NCI-H510A treated with DMSO at 0.1 percent for 48 hours (cell line): ENCODE measurements around the gene PRIMPOL.

Experiments
- DNase-seq: peaks from one replicate; lab custom pipeline; 2025; lab: John Stamatoyannopoulos, UW

PRIMPOL gene

GRCh38 chr4:184668096-184668495 is 18.6 kb downstream of the PRIMPOL start:
- no peak for DNase-seq

- DNase-seq, result no peak
Observed at GRCh38 chr4:184668511-184669114, 19.1 kb downstream of the PRIMPOL start.

DNA sequence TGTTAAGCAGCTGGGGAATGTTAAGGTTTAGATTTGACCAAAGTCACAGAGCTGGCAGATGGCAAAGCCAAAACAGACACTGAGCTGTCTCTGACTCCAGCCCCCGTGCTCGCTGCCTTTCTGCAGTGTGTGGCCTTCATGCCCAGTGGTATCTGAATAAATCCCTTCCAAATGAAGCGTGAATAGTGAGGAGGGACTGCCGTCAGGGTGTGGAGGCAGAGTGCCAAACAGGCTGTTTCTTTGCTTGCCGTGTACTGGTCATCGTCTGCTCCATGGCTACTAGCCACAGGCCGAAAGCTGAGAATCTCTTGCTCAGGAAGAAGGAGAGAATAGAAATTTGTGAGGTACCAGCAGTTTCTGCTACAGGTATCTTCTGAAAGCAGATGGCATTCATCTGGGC is 19.7 kb downstream of the PRIMPOL start:
- no peak for DNase-seq

GRCh38 chr4:184671101-184671500 is 21.6 kb downstream of the PRIMPOL start:
- DNase-seq, result no peak

DNA sequence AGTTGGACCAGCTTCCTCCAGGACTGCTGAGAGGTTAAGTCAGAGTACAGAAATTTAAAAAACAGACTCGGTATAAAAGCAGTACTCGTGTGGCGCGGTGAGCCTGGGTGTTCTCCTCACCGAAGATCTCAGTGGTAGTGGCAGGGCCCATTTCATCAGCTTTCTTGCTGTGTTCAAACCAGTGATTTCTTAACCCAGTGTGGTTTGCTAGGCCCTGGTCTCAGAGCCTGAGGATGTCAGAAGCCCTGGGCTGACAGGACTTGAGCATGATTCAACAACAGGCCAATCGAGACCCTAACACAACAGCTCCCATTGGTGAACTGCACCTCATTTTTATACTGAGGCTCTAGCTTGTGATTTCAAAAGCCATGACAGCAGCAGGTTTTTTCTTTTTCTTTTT is 23.2 kb downstream of the PRIMPOL start:
- no peak for DNase-seq

DNA sequence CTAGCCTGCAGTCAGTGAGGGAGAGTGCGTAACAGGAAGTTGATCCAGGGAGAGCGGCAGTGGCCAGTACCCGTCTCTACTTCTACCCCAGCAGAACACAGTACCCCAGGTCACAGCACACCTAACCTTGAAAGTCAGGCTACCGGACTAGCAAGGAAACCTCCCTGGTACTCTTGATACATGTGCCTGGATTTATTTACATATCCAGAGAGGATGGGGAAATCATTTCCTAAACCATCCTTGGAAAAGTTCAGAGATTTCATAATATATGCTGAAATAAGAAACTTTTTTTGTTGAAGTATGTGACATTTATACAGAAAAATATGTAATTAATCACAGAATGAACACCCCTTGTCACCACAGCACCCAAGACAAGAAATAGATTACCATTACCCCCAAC is 24.5 kb downstream of the PRIMPOL start:
- no peak for DNase-seq

DNA sequence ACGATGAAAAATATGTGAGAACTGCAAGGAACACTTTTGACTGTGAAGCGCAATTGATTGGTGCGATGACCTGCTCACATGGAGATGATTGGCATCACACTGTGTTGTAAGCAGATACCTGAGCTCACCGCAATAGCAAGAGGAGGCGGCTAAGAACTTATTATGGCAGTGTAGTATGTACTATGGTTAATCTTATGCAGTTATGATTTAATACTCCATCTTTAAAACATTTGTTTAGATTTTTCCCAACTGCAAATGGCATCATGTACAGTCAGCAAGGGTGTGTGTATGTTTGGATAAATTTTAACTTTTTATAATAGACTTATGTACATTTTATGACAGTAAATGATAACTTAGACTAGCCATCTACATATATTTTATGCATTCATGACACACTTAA is 25.5 kb downstream of the PRIMPOL start:
- no peak for DNase-seq

DNA sequence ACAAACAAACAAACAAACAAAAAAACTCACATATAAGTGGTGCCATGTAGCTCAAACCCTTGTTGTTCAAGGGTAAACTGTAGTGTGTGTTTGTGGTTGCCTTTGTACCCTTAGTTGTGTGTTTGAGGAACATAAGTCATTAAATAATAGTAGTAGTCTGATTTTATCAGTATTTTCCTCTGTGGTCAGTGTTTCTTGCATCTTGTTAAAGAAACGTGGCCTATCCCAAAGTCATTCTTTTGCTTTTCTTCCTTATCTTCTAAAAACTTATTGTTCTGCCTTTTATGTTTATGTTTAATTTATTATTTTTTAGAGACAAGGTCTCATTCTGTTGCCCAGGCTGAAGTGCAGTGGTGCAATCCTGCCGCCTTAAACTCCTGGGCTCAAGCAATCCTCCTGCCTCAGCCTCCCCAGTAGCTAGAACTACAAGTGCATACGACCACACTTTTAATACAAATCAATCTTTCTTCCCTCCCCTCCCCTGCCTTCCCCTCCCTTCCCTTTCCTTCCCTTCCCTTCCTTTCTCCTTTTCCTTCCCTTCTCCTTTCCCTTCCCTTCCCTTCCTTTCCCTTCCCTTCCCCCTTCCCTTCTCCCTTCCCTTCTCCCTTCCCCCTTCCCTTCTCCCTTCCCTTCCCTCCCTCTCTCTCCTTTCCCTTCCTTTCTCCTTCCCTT is 26.4 kb downstream of the PRIMPOL start:
- no peak for DNase-seq

- no peak for DNase-seq
Observed at GRCh38 chr4:184680698-184681097, 31.2 kb downstream of the PRIMPOL start.

GRCh38 chr4:184681916-184682315 is 32.4 kb downstream of the PRIMPOL start:
- DNase-seq, result no peak

DNA sequence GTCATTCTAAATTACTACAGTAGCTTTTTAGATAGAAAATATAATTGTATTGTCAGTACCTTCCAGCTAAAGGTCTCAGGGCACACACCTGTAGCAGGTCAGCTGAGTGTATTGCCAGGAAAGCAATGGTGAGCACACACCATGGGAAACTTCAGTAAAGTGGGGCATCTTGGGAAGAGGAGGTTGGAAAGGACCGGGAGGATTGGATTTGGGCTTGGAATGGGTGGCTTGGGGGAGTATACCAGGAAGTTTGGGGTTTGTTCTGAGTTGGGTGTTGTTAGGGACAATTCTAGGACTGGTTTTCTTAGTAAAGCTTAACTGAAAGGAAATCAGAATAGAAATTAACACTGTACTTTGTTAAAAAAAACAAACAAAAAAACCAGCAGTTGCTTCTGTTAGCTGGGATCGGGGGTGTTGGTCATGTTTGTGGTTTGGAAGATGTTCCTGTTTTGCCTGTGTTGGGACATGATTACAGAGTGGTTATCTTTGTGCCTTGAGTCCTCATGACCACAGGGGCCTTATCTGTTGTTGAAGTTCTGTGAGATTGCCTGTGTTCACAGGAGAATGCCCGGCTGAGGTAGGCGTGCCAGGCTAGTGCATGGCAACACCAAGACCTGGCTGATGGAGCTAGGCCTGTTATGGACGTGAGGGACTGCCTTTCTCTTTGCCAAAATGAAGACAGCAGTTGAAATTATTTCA is 35.1 kb downstream of the PRIMPOL start:
- no peak for DNase-seq

DNA sequence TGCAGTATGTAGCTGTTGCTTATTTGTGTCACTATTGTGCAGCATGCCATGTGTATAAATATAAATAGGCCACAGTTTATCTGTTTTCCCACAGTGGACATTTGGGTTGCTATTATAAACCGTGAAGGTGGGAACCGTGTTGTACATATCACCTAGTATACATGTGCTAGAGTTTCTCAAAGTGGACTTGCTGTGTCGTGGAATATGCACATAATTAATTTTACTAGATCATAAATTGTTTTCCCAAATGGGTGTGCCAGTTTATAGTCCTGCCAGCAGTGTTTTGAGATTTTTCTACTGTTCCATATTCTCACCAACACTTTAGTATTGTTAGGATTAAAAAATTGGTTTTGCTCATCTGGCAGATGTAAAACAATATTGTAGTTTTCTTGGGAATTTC is 38.5 kb downstream of the PRIMPOL start:
- no peak for DNase-seq

- DNase-seq, result no peak
Observed at GRCh38 chr4:184688447-184688846, 38.9 kb downstream of the PRIMPOL start.

DNA sequence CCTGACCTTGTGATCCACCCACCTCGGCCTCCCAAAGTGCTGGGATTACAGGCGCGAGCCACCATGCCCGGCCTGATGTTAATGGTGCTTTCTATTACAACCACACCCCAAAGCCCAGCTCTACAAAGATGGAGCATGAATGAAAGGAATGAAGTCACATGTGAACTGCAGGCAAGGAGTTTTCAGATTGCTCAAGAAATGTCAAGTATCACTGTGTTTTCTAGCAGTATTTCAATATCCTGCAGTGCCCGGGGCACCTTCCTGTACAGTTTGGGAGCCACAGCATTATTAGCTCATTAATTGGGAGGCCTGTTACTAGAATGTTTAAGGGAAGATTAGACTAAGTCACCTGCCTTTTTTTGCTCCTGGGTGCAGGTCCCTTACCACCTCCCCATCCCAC is 40.1 kb downstream of the PRIMPOL start:
- no peak for DNase-seq

DNA sequence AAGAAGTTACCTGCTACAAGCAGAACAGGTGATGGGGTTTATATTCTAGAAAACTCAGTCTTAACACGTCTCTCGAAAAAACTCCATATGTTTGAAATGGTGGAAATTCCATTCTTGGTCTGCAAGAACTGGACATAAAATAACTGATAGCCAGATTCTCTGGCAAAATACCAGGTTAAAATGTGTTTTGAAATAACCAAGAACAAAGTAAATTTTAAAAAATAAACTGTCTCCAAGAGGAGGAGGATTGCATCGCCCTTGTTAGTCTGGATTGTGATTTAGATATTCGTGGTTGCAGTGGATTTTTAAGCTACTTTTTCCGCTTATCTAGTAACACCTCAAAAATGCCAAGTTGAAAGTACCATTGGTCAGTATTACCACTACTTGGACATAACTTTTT is 43.5 kb downstream of the PRIMPOL start:
- DNase-seq, result no peak

GRCh38 chr4:184694412-184694956 is 44.9 kb downstream of the PRIMPOL start:
- no peak for DNase-seq

DNA sequence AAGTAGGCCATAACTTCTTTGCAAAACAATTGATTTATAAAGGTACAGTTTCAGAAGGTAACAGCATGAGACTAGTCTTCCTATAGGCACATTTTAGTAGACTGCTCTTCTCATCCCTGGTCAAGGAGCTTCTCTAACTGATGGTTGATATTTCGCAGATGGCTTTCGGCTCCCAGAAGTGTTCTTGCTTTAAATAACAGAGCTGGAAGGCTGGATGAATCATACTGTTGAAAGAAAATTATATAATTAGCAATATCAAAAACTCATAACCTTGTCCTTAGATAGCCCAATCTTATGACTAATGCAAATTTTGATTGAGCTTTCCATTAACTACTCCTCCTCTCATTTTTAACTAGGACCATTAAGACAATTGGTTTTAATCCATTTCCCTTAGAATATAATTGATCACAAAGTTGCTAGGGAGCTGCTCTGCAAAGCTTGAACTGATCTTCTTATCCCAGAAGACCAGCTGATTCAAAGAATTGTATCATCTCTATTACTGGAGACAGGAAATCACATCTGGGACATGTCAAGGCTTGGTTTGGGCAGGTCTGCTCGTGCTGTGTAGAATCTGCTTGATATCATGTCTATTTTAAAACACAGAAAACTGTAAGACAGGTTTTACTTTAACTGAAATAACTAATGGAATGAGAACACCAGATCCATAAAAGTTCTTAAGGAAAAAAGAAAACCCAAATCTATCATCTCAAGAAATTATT is 45.8 kb downstream of the PRIMPOL start:
- DNase-seq, result no peak

DNA sequence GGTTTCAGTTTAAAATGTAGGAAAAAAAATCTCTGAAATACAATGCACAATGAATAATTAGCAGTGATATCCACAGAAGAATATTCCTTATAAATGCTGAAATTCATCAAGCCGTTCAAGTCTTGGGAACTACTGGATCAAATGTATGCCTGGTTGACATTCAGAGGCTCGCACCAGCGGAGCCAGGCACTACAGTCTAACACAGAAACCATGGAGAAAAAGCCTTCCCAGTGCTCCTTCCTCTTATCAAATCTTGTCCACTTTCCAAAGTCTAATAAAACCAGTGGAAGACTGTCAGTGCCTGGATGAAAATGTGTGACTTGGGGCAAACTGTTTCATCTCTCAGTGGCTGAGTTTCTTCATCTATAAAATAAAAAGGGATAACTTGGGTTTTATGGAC is 48.4 kb downstream of the PRIMPOL start:
- no peak for DNase-seq

- no peak for DNase-seq
Observed at GRCh38 chr4:184699941-184700340, 50.4 kb downstream of the PRIMPOL start.

- no peak for DNase-seq
Observed at GRCh38 chr4:184702114-184702513, 52.6 kb downstream of the PRIMPOL start.

- DNase-seq, result no peak
Observed at GRCh38 chr4:184705692-184706091, 56.2 kb downstream of the PRIMPOL start.

DNA sequence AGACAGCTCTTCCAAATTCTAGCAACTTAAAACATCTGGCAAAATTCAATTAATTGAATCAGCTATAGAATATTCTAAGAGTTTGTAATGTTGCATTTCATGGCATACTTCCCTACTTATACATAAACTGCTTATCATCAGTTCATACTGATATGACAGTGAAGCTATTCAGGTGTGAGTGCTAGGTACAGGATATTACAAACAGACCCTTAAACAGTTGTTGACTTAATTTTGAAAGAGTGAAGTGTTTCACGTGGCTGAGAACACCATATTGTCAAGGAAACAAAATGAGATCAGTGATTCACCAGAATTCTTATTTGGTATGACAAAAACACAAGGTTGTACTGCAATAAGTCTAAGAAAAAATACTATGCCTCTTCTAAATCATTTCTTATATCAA is 56.9 kb downstream of the PRIMPOL start:
- no peak for DNase-seq

DNA sequence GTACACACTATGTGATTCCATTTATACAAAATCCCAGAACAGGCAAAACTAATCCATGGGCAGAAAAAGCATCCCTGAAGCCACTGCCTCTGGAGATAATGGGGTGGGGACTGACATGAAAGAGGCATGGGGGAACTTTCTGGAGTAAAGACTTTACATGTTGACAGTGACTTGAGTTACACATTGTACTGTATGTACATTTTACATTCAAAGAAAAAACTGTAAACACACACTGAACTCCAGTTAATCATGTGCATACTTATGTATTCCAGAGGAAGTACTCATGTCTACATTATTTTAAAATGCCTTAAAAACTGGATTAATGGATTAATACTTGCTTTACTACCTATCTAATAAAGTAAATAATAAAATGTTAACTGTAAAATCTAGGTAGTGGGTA is 62.8 kb downstream of the PRIMPOL start:
- no peak for DNase-seq
